ENCODE results near the gene DZANK1. TPM values are rescaled to one million over a fixed set of nuclear protein-coding genes. Genes with fewer than 3 reads are reported as not detected.

DZANK1 gene
- total and polyA plus RNA-seq, 2 of the 8 experiments (the other 6 are each of a cell fraction or from before 2014, with no cell fraction given), result 8.0 to 9.9 TPM

DNA sequence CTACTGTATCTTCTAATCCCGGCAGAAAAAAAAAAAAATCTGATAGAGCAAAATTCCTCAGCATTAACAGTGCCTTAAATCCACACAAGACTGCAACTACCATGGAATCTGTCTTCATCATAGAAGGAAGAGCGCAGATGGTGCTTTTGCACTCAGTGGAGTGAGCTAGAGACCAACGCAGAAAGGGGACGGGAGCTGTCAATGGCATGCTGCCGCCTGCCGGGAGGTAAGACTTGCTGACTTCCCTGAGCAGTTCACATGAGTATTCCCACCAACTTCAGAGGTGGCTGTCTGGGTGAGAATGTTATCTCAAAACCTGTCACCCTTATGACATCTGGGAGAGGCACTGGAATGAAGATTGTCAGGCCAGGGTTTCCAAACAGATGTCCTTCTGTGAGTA, 35.6 kb downstream of the DZANK1 start (continued):
- TF ChIP-seq ATF2 (IDR thresholded peaks at IDR 0.05; ENCODE audit: low read length), result no peak
